ENCODE results near the gene PCBD1. TPM values are rescaled to one million over a fixed set of nuclear protein-coding genes. Genes with fewer than 3 reads are reported as not detected.

The PCBD1 gene
- total RNA-seq = 34.4 TPM

GRCh38 chr10:70887804-70888800, at the start of gene PCBD1:
PCBD1 (minus strand) TSS chr10:70888565; CDS start chr10:70888533, 32 bp downstream.
- Histone ChIP-seq H3K27me3 (ENCODE audit: control insufficient read depth in 3 of 3, insufficient read depth in 3 of 3, low read length in 3 of 3) (no peaks in the 10 kb centered on the region), H3K4me3 (ENCODE audit: low read length in 3 of 3) (peak within 1 kb of the TSS; percentile 73 to 95 (median 86)), H3K27ac (ENCODE audit: low read depth, low read length) (peak within 1 kb of the TSS; percentile 95), H3K4me1 (ENCODE audit: control insufficient read depth in 3 of 3, insufficient read depth in 3 of 3, low read length in 3 of 3) (peaks cover 24 to 31% (median 27%) of the 10 kb centered on the region in 3 donors), H3K36me3 (ENCODE audit: control insufficient read depth in 3 of 3, insufficient read depth in 3 of 3, low read length in 3 of 3) (peaks cover 15 to 23% (median 22%) of the 10 kb centered on the region in 3 donors), H3K9ac (ENCODE audit: low read depth in 1 of 3, low read length in 3 of 3) (peak within 1 kb of the TSS; percentile 82 to 91 (median 89)), H3K9me3 (ENCODE audit: control insufficient read depth in 3 of 3, low read length in 3 of 3) (no peaks in the 10 kb centered on the region)

DNA sequence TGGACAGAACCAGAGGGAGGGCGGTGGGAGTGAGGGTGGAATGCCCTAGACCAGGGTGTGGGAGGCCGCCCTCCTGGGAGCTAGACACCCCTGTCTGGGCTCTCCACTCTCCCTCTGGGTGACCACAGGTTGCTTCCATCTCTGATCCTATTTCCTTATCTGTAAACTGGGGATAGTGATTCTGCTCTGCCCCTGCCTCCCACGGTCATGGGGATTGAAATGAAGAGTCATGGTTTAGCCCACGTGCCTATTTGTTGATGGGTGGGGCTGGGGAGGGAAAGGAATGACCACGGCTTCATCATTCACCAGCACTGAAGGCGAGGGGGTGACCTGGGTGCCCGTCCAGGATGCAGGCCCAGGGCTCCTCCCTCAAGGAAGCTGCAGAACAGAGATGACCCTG, 49.3 kb upstream of the PCBD1 start:
- H3K9me3 ChIP-seq (ENCODE audit: control insufficient read depth in 3 of 3, low read length in 3 of 3) = no peaks in the 10 kb centered on the region
- peaks cover 13 to 20% (median 19%) of the 10 kb centered on the region in 3 donors for H3K4me1 ChIP-seq (ENCODE audit: control insufficient read depth in 3 of 3, insufficient read depth in 3 of 3, low read length in 3 of 3)
- H3K4me3 ChIP-seq (ENCODE audit: low read length in 3 of 3) = no peak overlapping the region
- peaks cover 0 to 27% (median 20%) of the 10 kb centered on the region in 3 donors for H3K27me3 ChIP-seq (ENCODE audit: control insufficient read depth in 3 of 3, insufficient read depth in 3 of 3, low read length in 3 of 3)
- no peaks in the 10 kb centered on the region for H3K36me3 ChIP-seq (ENCODE audit: control insufficient read depth in 3 of 3, insufficient read depth in 3 of 3, low read length in 3 of 3)
- H3K9ac ChIP-seq (ENCODE audit: low read depth in 1 of 3, low read length in 3 of 3) = no peak overlapping the region
- H3K27ac ChIP-seq (ENCODE audit: low read depth, low read length) = no peak overlapping the region

DNA sequence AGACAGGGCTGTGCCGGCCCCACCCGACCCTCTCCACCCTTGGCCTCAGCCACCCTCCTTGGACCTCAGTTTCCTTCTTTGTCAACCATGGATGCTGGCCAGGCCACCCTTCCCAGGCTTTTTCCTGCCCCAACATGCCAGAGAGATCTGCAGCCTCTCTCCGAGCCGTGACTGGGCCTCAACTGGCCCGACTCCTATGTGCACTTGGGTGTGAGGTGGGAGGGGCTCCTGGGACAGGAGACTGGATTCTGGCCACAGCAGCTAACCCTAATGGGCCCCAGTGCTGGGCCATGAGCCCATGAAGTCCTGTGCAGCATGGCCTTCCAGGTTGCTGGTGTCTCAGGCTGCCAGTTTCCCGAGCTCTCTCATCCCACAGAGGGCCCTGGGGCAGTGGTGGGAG, 47.7 kb upstream of the PCBD1 start:
- Histone ChIP-seq H3K27me3 (ENCODE audit: control insufficient read depth in 3 of 3, insufficient read depth in 3 of 3, low read length in 3 of 3) (peaks cover 0 to 33% (median 20%) of the 10 kb centered on the region in 3 donors), H3K27ac (ENCODE audit: low read depth, low read length) (no peak overlapping the region), H3K9me3 (ENCODE audit: control insufficient read depth in 3 of 3, low read length in 3 of 3) (no peaks in the 10 kb centered on the region)

GRCh38 chr10:70935631-70936030, 47.3 kb upstream of the PCBD1 start:
- H3K27ac ChIP-seq (ENCODE audit: low read depth, low read length) = no peak overlapping the region
- H3K9me3 ChIP-seq (ENCODE audit: control insufficient read depth in 3 of 3, low read length in 3 of 3) = no peaks in the 10 kb centered on the region
- H3K4me3 ChIP-seq (ENCODE audit: low read length in 3 of 3) = no peak overlapping the region
- H3K4me1 ChIP-seq (ENCODE audit: control insufficient read depth in 3 of 3, insufficient read depth in 3 of 3, low read length in 3 of 3) = peaks cover 9 to 14% (median 13%) of the 10 kb centered on the region in 3 donors
- no peaks in the 10 kb centered on the region for H3K36me3 ChIP-seq (ENCODE audit: control insufficient read depth in 3 of 3, insufficient read depth in 3 of 3, low read length in 3 of 3)
- H3K27me3 ChIP-seq (ENCODE audit: control insufficient read depth in 3 of 3, insufficient read depth in 3 of 3, low read length in 3 of 3) = peaks cover 0 to 34% (median 20%) of the 10 kb centered on the region in 3 donors
- no peak overlapping the region for H3K9ac ChIP-seq (ENCODE audit: low read depth in 1 of 3, low read length in 3 of 3)

More for the DNA sequence above, 47.7 kb upstream of the PCBD1 start:
- no peak overlapping the region for H3K9ac ChIP-seq (ENCODE audit: low read depth in 1 of 3, low read length in 3 of 3)
- H3K4me3 ChIP-seq (ENCODE audit: low read length in 3 of 3) = no peak overlapping the region
- H3K36me3 ChIP-seq (ENCODE audit: control insufficient read depth in 3 of 3, insufficient read depth in 3 of 3, low read length in 3 of 3) = no peaks in the 10 kb centered on the region
- peaks cover 12 to 19% (median 18%) of the 10 kb centered on the region in 3 donors for H3K4me1 ChIP-seq (ENCODE audit: control insufficient read depth in 3 of 3, insufficient read depth in 3 of 3, low read length in 3 of 3)

- Histone ChIP-seq H3K4me3 (ENCODE audit: low read length in 3 of 3) (no peak overlapping the region), H3K9ac (ENCODE audit: low read depth in 1 of 3, low read length in 3 of 3) (no peak overlapping the region), H3K9me3 (ENCODE audit: control insufficient read depth in 3 of 3, low read length in 3 of 3) (no peaks in the 10 kb centered on the region), H3K27me3 (ENCODE audit: control insufficient read depth in 3 of 3, insufficient read depth in 3 of 3, low read length in 3 of 3) (peaks cover 0 to 39% (median 20%) of the 10 kb centered on the region in 3 donors), H3K27ac (ENCODE audit: low read depth, low read length) (no peak overlapping the region), H3K36me3 (ENCODE audit: control insufficient read depth in 3 of 3, insufficient read depth in 3 of 3, low read length in 3 of 3) (no peaks in the 10 kb centered on the region), H3K4me1 (ENCODE audit: control insufficient read depth in 3 of 3, insufficient read depth in 3 of 3, low read length in 3 of 3) (peaks cover 4 to 9% (median 8%) of the 10 kb centered on the region in 3 donors)
Observed at GRCh38 chr10:70935125-70935625, 46.8 kb upstream of the PCBD1 start.

- H3K9ac ChIP-seq (ENCODE audit: low read depth in 1 of 3, low read length in 3 of 3) = no peak overlapping the region
- peaks cover 0 to 42% (median 19%) of the 10 kb centered on the region in 3 donors for H3K27me3 ChIP-seq (ENCODE audit: control insufficient read depth in 3 of 3, insufficient read depth in 3 of 3, low read length in 3 of 3)
- H3K4me3 ChIP-seq (ENCODE audit: low read length in 3 of 3) = no peak overlapping the region
- no peak overlapping the region for H3K27ac ChIP-seq (ENCODE audit: low read depth, low read length)
- no peaks in the 10 kb centered on the region for H3K9me3 ChIP-seq (ENCODE audit: control insufficient read depth in 3 of 3, low read length in 3 of 3)
- peaks cover 2 to 6% (median 5%) of the 10 kb centered on the region in 3 donors for H3K4me1 ChIP-seq (ENCODE audit: control insufficient read depth in 3 of 3, insufficient read depth in 3 of 3, low read length in 3 of 3)
- no peaks in the 10 kb centered on the region for H3K36me3 ChIP-seq (ENCODE audit: control insufficient read depth in 3 of 3, insufficient read depth in 3 of 3, low read length in 3 of 3)
Observed at GRCh38 chr10:70934701-70935100, 46.3 kb upstream of the PCBD1 start.

DNA sequence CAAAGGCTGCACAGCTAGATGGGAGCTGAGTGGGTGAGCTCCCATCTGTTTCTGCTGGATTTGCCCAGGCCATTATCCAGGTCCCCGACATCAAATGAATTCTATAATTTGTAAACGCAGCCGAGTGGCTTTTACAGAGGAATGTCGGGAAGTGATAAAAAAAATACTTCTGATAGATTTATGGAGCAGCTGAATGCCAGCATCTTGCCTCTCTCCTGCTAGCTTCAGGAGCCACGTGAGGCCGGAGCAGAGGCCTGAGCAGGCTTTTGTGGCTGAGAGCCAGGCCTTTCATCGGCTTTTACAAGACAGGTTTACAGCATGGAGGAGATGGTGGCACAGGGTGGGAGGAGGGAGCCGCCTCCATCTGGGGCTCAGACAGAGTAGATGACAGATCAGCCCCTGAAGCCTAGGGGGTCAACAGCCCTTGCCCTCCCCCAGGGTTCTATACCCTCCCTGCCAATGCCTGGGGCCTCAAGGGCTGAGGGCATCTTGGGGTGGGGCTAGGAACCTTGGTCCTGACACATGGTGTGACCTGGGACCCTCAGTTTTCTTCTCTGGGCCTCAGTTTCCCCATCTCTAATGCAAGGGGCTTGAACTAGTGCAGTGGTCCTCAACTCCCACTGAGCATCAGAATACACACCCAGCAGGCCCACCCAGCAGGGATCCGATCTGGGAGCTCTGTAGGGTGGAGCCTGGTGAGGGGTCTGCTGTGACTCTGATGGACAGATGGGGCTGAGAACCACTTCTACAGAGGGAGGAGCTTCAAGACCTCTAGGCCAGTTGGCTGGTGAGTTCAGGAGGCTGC, 44.2 kb upstream of the PCBD1 start:
- H3K4me1 ChIP-seq (ENCODE audit: control insufficient read depth in 3 of 3, insufficient read depth in 3 of 3, low read length in 3 of 3) = no peaks in the 10 kb centered on the region
- H3K27me3 ChIP-seq (ENCODE audit: control insufficient read depth in 3 of 3, insufficient read depth in 3 of 3, low read length in 3 of 3) = peaks cover 0 to 52% (median 19%) of the 10 kb centered on the region in 3 donors
- H3K36me3 ChIP-seq (ENCODE audit: control insufficient read depth in 3 of 3, insufficient read depth in 3 of 3, low read length in 3 of 3) = no peaks in the 10 kb centered on the region
- no peaks in the 10 kb centered on the region for H3K9me3 ChIP-seq (ENCODE audit: control insufficient read depth in 3 of 3, low read length in 3 of 3)
- H3K4me3 ChIP-seq (ENCODE audit: low read length in 3 of 3) = no peak overlapping the region
- H3K9ac ChIP-seq (ENCODE audit: low read depth in 1 of 3, low read length in 3 of 3) = no peak overlapping the region
- H3K27ac ChIP-seq (ENCODE audit: low read depth, low read length) = no peak overlapping the region

DNA sequence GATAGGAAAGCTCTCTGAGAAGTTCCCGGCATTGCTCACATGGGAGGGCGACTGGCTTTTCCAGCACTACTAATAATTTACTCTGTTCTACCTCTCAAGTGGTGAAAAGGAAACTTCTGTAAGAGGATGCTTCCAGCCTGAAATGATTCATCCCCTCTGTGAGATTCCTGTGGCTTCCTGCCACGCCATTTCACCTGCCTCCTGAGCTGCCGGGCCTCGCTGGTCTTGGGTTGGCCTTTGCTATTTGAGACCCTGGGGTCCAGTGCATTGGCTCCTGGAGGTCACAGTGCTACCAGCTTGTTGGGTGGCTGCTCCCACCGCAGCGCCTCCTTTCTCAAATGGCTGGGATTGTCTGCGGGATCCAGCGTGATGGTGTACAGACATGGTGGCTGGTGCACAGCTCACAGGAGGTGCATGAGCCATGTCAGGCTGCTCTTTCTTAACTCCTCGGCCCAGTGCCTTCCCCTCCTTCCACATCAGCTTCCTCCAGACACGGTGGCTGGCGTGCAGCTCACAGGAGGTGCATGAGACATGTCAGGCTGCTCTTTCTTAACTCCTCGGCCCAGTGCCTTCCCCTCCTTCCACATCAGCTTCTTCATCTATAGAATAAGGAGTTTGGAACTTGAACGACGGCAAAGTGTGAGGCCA, 42.9 kb upstream of the PCBD1 start:
- H3K4me1 ChIP-seq (ENCODE audit: control insufficient read depth in 3 of 3, insufficient read depth in 3 of 3, low read length in 3 of 3) = no peaks in the 10 kb centered on the region
- no peaks in the 10 kb centered on the region for H3K36me3 ChIP-seq (ENCODE audit: control insufficient read depth in 3 of 3, insufficient read depth in 3 of 3, low read length in 3 of 3)
- H3K9me3 ChIP-seq (ENCODE audit: control insufficient read depth in 3 of 3, low read length in 3 of 3) = no peaks in the 10 kb centered on the region
- H3K9ac ChIP-seq (ENCODE audit: low read depth in 1 of 3, low read length in 3 of 3) = no peak overlapping the region
- H3K27me3 ChIP-seq (ENCODE audit: control insufficient read depth in 3 of 3, insufficient read depth in 3 of 3, low read length in 3 of 3) = peaks cover 0 to 57% (median 19%) of the 10 kb centered on the region in 3 donors
- no peak overlapping the region for H3K4me3 ChIP-seq (ENCODE audit: low read length in 3 of 3)
- no peak overlapping the region for H3K27ac ChIP-seq (ENCODE audit: low read depth, low read length)

DNA sequence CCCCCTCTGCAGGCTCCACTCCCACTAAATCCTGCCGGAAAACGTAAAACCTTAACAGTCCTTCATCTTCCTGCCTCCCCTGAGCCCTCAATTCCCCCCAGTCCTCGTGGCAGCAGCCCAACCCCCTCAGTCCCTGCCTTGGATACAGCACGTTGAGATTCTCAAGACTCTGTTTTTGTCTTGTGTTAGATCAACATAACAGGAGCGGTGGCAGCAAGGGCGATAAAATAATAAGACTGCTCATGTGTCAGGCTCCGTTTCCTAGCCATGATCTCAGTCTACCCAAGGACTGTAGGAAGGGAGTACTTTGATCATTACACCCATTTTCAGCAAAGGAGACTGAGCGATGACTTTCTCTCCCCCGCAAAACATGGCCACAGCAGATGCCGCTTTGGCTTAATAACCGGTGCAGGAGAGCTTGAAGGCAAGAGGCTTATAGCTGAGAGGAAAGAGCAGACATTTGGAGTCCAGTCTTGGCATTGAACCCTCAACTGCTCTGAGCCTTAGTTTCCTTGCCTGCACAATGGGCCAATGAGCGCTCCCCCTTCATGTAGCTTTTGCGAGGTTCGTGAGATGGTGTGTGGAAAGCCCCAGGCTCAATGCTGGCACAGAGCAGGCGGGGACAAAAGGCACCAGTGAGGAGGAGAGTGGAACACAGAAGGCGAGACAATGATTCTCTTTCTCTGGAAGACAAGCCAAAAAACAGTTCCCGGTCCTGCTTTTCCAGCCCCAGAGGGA, 42.1 kb upstream of the PCBD1 start:
- Histone ChIP-seq H3K27me3 (ENCODE audit: control insufficient read depth in 3 of 3, insufficient read depth in 3 of 3, low read length in 3 of 3) (peaks cover 0 to 59% (median 19%) of the 10 kb centered on the region in 3 donors), H3K27ac (ENCODE audit: low read depth, low read length) (no peak overlapping the region), H3K4me3 (ENCODE audit: low read length in 3 of 3) (no peak overlapping the region)

More for the DNA sequence above, 42.1 kb upstream of the PCBD1 start:
- H3K9me3 ChIP-seq (ENCODE audit: control insufficient read depth in 3 of 3, low read length in 3 of 3) = no peaks in the 10 kb centered on the region
- H3K4me1 ChIP-seq (ENCODE audit: control insufficient read depth in 3 of 3, insufficient read depth in 3 of 3, low read length in 3 of 3) = no peaks in the 10 kb centered on the region
- no peak overlapping the region for H3K9ac ChIP-seq (ENCODE audit: low read depth in 1 of 3, low read length in 3 of 3)
- H3K36me3 ChIP-seq (ENCODE audit: control insufficient read depth in 3 of 3, insufficient read depth in 3 of 3, low read length in 3 of 3) = no peaks in the 10 kb centered on the region

Data from skeletal muscle tissue (tissue), 4 donors.